DOHH2 (cell line): ENCODE measurements around the gene HDAC8.

Experiments
- H3F3A ChIP-seq: fragments of 200-600 bp; sonication (generic), shearing (Covaris generic); 2 replicates; pipeline ENCODE4 v1.6.0; 2016; ENCODE audit warnings: antibody characterized with exemption, mild to moderate bottlenecking; ENCODE audit not compliant: control insufficient read depth, insufficient read depth
- H3K27ac ChIP-seq: fragments of 200-600 bp; sonication (generic); 2 replicates; pipeline ENCODE4 v1.5.1; 2014; ENCODE audit warnings: low read depth, mild to moderate bottlenecking, low read length, moderate library complexity
- H3K27me3 ChIP-seq: fragments of 200-600 bp; sonication (generic); 2 replicates; pipeline ENCODE4 v1.6.1; 2014; ENCODE audit warnings: mild to moderate bottlenecking, low read length, mixed read lengths; ENCODE audit not compliant: control insufficient read depth
- H3K36me3 ChIP-seq: fragments of 200-600 bp; sonication (generic); 2 replicates; pipeline ENCODE4 v1.6.1; 2014; ENCODE audit warnings: mild to moderate bottlenecking, low read length, moderate library complexity, mixed read lengths; ENCODE audit not compliant: control insufficient read depth
- H3K4me1 ChIP-seq: fragments of 200-600 bp; sonication (generic); 2 replicates; pipeline ENCODE4 v1.6.1; 2014; ENCODE audit warnings: mild to moderate bottlenecking, low read length, mixed read lengths; ENCODE audit not compliant: control insufficient read depth
- H3K4me2 ChIP-seq: fragments of 200-600 bp; sonication (generic); 2 replicates; pipeline ENCODE4 v1.6.0; 2014; ENCODE audit warnings: mild to moderate bottlenecking, low read length, moderate library complexity
- H3K4me3 ChIP-seq: fragments of 200-600 bp; sonication (generic); 2 replicates; pipeline ENCODE4 v1.5.1; 2014; ENCODE audit warnings: mild to moderate bottlenecking, low read length, mixed read lengths
- H3K79me2 ChIP-seq: fragments of 200-600 bp; sonication (generic); 2 replicates; pipeline ENCODE4 v1.6.1; 2014; ENCODE audit warnings: mild to moderate bottlenecking, low read length, mixed read lengths; ENCODE audit not compliant: control insufficient read depth
- H3K9me2 ChIP-seq: fragments of 200-600 bp; sonication (generic); replicated peaks from 2 replicates; pipeline ENCODE4 v1.6.1; 2014; ENCODE audit warnings: mild to moderate bottlenecking, low read length, mixed read lengths; ENCODE audit not compliant: control insufficient read depth
- H3K9me3 ChIP-seq: fragments of 200-600 bp; sonication (generic); 2 replicates; pipeline ENCODE4 v1.6.1; 2014; ENCODE audit warnings: antibody characterized with exemption, low read length, mixed read lengths; ENCODE audit not compliant: control insufficient read depth, insufficient read depth
- H4K20me1 ChIP-seq: fragments of 200-600 bp; sonication (generic); 2 replicates; pipeline ENCODE4 v1.6.0; 2014; ENCODE audit warnings: low read depth, mild to moderate bottlenecking, antibody characterized with exemption, low read length, moderate library complexity; ENCODE audit not compliant: control insufficient read depth, insufficient read depth
- CTCF ChIP-seq: fragments of 200-600 bp; sonication (generic); IDR thresholded peaks from one replicate; pipeline ENCODE4 v1.5.1; 2014; ENCODE audit warnings: antibody characterized with exemption, mild to moderate bottlenecking, low read depth, low read length; ENCODE audit not compliant: poor library complexity, severe bottlenecking
- EZH2phosphoT487 ChIP-seq: fragments of 200-600 bp; sonication (generic); IDR thresholded peaks from 2 replicates; pipeline ENCODE4 v1.6.1; 2017; ENCODE audit warnings: borderline replicate concordance, mild to moderate bottlenecking, antibody characterized with exemption, low read length, moderate library complexity, mixed read lengths

The HDAC8 gene

GRCh38 chrX:72301781-72302180 lies 270.9 kb downstream of the HDAC8 start:
- H3K9me2 ChIP-seq = no peaks in the 10 kb centered on the region
- no peak overlapping the region for H3K27ac ChIP-seq

GRCh38 chrX:72299891-72300630 lies 272.6 kb downstream of the HDAC8 start:
- Histone ChIP-seq H3K36me3 (no peaks in the 10 kb centered on the region), H3K9me3 (no peaks in the 10 kb centered on the region), H3K4me1 (no peaks in the 10 kb centered on the region), H3K27ac (no peak overlapping the region), H3K27me3 (peaks cover 19% of the 10 kb centered on the region), H3K4me3 (no peak overlapping the region), H3F3A (no peaks in the 10 kb centered on the region), H3K9me2 (no peaks in the 10 kb centered on the region), H3K79me2 (no peaks in the 10 kb centered on the region), H3K4me2 (no peak overlapping the region), H4K20me1 (no peaks in the 10 kb centered on the region)
- TF ChIP-seq CTCF (no peak), EZH2phosphoT487 (no peak)

More at GRCh38 chrX:72301781-72302180, 270.9 kb downstream of the HDAC8 start:
- no peak overlapping the region for H3K4me3 ChIP-seq
- H3K9me3 ChIP-seq = no peaks in the 10 kb centered on the region
- H3K36me3 ChIP-seq = no peaks in the 10 kb centered on the region
- no peaks in the 10 kb centered on the region for H3F3A ChIP-seq
- no peaks in the 10 kb centered on the region for H3K79me2 ChIP-seq
- no peaks in the 10 kb centered on the region for H4K20me1 ChIP-seq
- H3K4me1 ChIP-seq = no peaks in the 10 kb centered on the region
- H3K4me2 ChIP-seq = no peak overlapping the region
- TF ChIP-seq EZH2phosphoT487 = no peak
- TF ChIP-seq CTCF = no peak
- peaks cover 30% of the 10 kb centered on the region for H3K27me3 ChIP-seq

GRCh38 chrX:72297953-72298730 lies 274.5 kb downstream of the HDAC8 start:
- Histone ChIP-seq H3K27me3 (peaks cover 8% of the 10 kb centered on the region), H3K9me3 (no peaks in the 10 kb centered on the region), H3K79me2 (no peaks in the 10 kb centered on the region), H3K4me2 (no peak overlapping the region), H4K20me1 (no peaks in the 10 kb centered on the region), H3K4me1 (no peaks in the 10 kb centered on the region), H3K27ac (no peak overlapping the region), H3K9me2 (no peaks in the 10 kb centered on the region), H3K36me3 (no peaks in the 10 kb centered on the region), H3F3A (no peaks in the 10 kb centered on the region), H3K4me3 (no peak overlapping the region)
- TF ChIP-seq EZH2phosphoT487 (no peak), CTCF (peak; percentile 35)
